Endothelial cell of umbilical vein (primary cell): ENCODE measurements around the gene PRDM8. TPM values are rescaled to one million over a fixed set of nuclear protein-coding genes. Genes with fewer than 3 reads are reported as not detected.

Experiments
- BruUV-seq: library from RNA; stranded (reverse); fragments of 400-500 nt; replicated peaks from 2 replicates; lab custom pipeline; 2021; lab: Mats Ljungman, UMichigan
- CTCF ChIA-PET: fragments of 300-600, 350-600 bp; sonication (Branson Sonifier 250); formaldehyde crosslinking; loops from one replicate; lab custom pipeline; 2021; ENCODE audit warnings: antibody characterized with exemption, inconsistent platforms; lab: Charles Lee
- POLR2A ChIA-PET: fragments of 300-600, 350-600 bp; sonication (Branson Sonifier 250); formaldehyde crosslinking; loops from one replicate; lab custom pipeline; 2021; ENCODE audit warnings: antibody characterized with exemption, inconsistent platforms; lab: Charles Lee
- DNase-seq: peaks from one replicate; pipeline ENCODE4 v3.0.0-alpha.2; 2011; ENCODE audit warnings: low read depth, low spot score
- FAIRE-seq: peaks from 2 replicates; lab custom pipeline; 2011; peaks lifted over from hg19 to GRCh38; lab: Jason Lieb, UNC
- H2AFZ ChIP-seq: 2 replicates; pipeline ENCODE4 v1.6.0; 2012; ENCODE audit warnings: low read depth, low read length, control low read depth, inconsistent platforms
- H3K27ac ChIP-seq: 2 replicates; pipeline ENCODE4 v1.5.1; 2011; ENCODE audit warnings: low read depth, mild to moderate bottlenecking, control low read depth, low read length, moderate library complexity; ENCODE audit not compliant: insufficient read depth
- H3K27me3 ChIP-seq, 2 experiments: 2 replicates each; pipeline versions ENCODE4 v1.6.0 to v1.6.1; 2011; ENCODE audit warnings: low read length in 2 of 2, mixed read lengths in 1 of 2; ENCODE audit not compliant: control insufficient read depth in 2 of 2, insufficient read depth in 2 of 2
- H3K36me3 ChIP-seq, 2 experiments: 2 replicates in 1 of 2; 3 replicates in 1 of 2; pipeline ENCODE4 v1.5.1; 2011; ENCODE audit warnings: low read length in 2 of 2, mild to moderate bottlenecking in 1 of 2, moderate library complexity in 1 of 2; ENCODE audit not compliant: control insufficient read depth in 2 of 2, insufficient read depth in 2 of 2; ENCODE audit errors: extremely low read depth in 1 of 2
- H3K4me1 ChIP-seq: 3 replicates; pipeline ENCODE4 v1.5.1; 2011; ENCODE audit warnings: mild to moderate bottlenecking, low read length; ENCODE audit not compliant: control insufficient read depth, insufficient read depth; ENCODE audit errors: extremely low read depth
- H3K4me2 ChIP-seq: 2 replicates; pipeline ENCODE4 v1.6.1; 2011; ENCODE audit warnings: low read length, control low read depth, mixed read lengths; ENCODE audit not compliant: insufficient read depth
- H3K4me3 ChIP-seq, 3 experiments: fragments of 200-600 bp in 1 of 3; sonication (generic), shearing (Covaris generic) in 1 of 3; replicated peaks in 1 of 3; 2 replicates each; pipeline ENCODE4 v1.5.1; 2011 to 2016; ENCODE audit warnings: control low read depth in 3 of 3, low read length in 3 of 3, mild to moderate bottlenecking in 2 of 3, inconsistent platforms in 1 of 3, low read depth in 1 of 3, moderate library complexity in 1 of 3; ENCODE audit not compliant: insufficient read depth in 1 of 3
- H3K79me2 ChIP-seq: 2 replicates; pipeline ENCODE4 v1.6.0; 2012; ENCODE audit warnings: low read length, inconsistent platforms; ENCODE audit not compliant: control insufficient read depth, insufficient read depth
- H3K9ac ChIP-seq: replicated peaks from 2 replicates; pipeline ENCODE3; 2011; ENCODE audit warnings: low read length, control low read depth; ENCODE audit not compliant: insufficient read depth; ENCODE audit errors: extremely low read depth
- H3K9me1 ChIP-seq: replicated peaks from 3 replicates; pipeline ENCODE4 v1.6.0; 2011; ENCODE audit warnings: mild to moderate bottlenecking, low read length; ENCODE audit not compliant: control insufficient read depth, insufficient read depth; ENCODE audit errors: extremely low read depth
- H3K9me3 ChIP-seq: replicated peaks from 2 replicates; pipeline ENCODE4 v1.5.1; 2012; ENCODE audit warnings: low read length, inconsistent platforms; ENCODE audit not compliant: control insufficient read depth, insufficient read depth
- H4K20me1 ChIP-seq: replicated peaks from 2 replicates; pipeline ENCODE3; 2011; ENCODE audit warnings: mild to moderate bottlenecking, low read length; ENCODE audit not compliant: control insufficient read depth, insufficient read depth; ENCODE audit errors: extremely low read depth
- CTCF ChIP-seq, 2 donors: IDR thresholded peaks; 1 replicate in 1 of 2; 2 replicates in 1 of 2; pipeline ENCODE4 v1.5.1; 2011; ENCODE audit warnings: low read length in 2 of 2, mild to moderate bottlenecking in 2 of 2, moderate library complexity in 2 of 2, control low read depth in 1 of 2, inconsistent platforms in 1 of 2, low read depth in 1 of 2; ENCODE audit not compliant: insufficient read depth in 1 of 2; ENCODE audit errors: extremely low read depth in 1 of 2
- EZH2 ChIP-seq: IDR thresholded peaks from 2 replicates; pipeline ENCODE4 v1.6.1; 2012; ENCODE audit warnings: borderline replicate concordance, low read depth, mild to moderate bottlenecking, moderate library complexity, low read length, inconsistent platforms; ENCODE audit not compliant: severe bottlenecking
- GATA2 ChIP-seq: IDR thresholded peaks from 2 replicates; pipeline ENCODE4 v1.7.0; 2011; ENCODE audit warnings: low read depth, mild to moderate bottlenecking, moderate library complexity, mixed read lengths, low read length; ENCODE audit not compliant: insufficient read length, insufficient read depth
- JUN ChIP-seq: IDR thresholded peaks from 2 replicates; pipeline ENCODE4 v1.6.1; 2011; ENCODE audit warnings: borderline replicate concordance, low read depth; ENCODE audit not compliant: insufficient read length, insufficient read depth
- MAX ChIP-seq: IDR thresholded peaks from 2 replicates; pipeline ENCODE4 v1.6.1; 2011; ENCODE audit not compliant: insufficient read depth, insufficient read length
- MYC ChIP-seq: IDR thresholded peaks from one replicate; pipeline ENCODE4 v1.6.1; 2011; ENCODE audit warnings: mild to moderate bottlenecking, low read depth, low read length
- POLR2A ChIP-seq: IDR thresholded peaks from 2 replicates; pipeline ENCODE4 v1.6.1; 2012; ENCODE audit warnings: low read depth, mild to moderate bottlenecking, control low read depth, low read length
- POLR2AphosphoS5 ChIP-seq: IDR thresholded peaks from 2 replicates; pipeline ENCODE4 v1.6.1; 2012; ENCODE audit warnings: low read depth, mild to moderate bottlenecking, control low read depth, low read length, moderate library complexity; ENCODE audit not compliant: insufficient read depth
- dilution Hi-C: fragments of 300-500 bp; cut with MboI; formaldehyde crosslinking; loops from one replicate; pipeline ENCODE4 v1.15.0; 2019; ENCODE audit warnings: low sequenced_read_pairs; ENCODE audit not compliant: extremely low pct_ligation_motif_present
- intact Hi-C: fragments of 100-400 bp; cut with micrococcal nuclease; formaldehyde crosslinking; loops from one replicate; pipeline ENCODE4 v1.10.0; 2022
- polyA plus RNA-seq, 4 experiments: library from polyadenylated mRNA; depleted of rRNA in 3 of 4; stranded (reverse) in 3 of 4; unstranded in 1 of 4; fragments of >200 nt; gene quantifications; 2 replicates each; pipeline versions ENCODE4 v1.2.1 to v1.2.3, GENCODE V29; 2011 to 2012; ENCODE audit warnings: missing spikeins in 1 of 4
- total RNA-seq: library from RNA; stranded (reverse); gene quantifications from 2 replicates; pipeline ENCODE4 v1.2.3, GENCODE V29; 2021

The PRDM8 gene
- total and polyA plus RNA-seq, 2 donors (not counting 3 experiments of a cell fraction or from before 2014, with no cell fraction given): 0.28 to 0.82 TPM

DNA sequence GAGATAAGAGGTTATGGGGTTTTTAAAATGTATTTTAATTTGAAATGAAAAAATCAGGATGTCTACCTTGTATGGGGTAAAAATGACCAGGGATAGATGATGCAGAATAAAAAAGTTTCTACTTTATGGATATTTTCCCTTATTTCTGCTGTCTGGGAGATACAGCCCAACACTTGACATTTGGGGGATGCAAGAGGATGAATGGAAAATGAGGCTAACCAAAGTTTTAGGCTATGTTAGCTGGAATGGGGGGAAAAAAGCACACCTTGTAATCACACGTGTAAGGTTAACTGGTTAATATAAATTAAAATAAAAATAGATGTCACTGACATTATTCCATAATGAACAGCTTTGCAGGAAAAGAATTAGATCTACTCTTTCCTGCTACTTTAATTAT lies 1.1 kb downstream of the PRDM8 start:
- Histone ChIP-seq H3K9me1 (no peaks in the 10 kb centered on the region), H3K36me3 (no peaks in the 10 kb centered on the region), H3K9me3 (no peaks in the 10 kb centered on the region), H3K79me2 (no peaks in the 10 kb centered on the region), H4K20me1 (no peaks in the 10 kb centered on the region), H3K9ac (no peak overlapping the region), H3K4me2 (peak overlapping the region; percentile 25), H3K27ac (no peak overlapping the region), H2AFZ (no peak overlapping the region), H3K27me3 (peaks cover 66 to 83% of the 10 kb centered on the region in 2 experiments), H3K4me1 (peaks cover 19% of the 10 kb centered on the region), H3K4me3 (no peak overlapping the region)
- intact Hi-C loops (no loop called here), dilution Hi-C loops (no loop called here)
- POLR2A ChIA-PET: no interaction called here
- DNase-seq (no peak), FAIRE-seq (no peak)
- CTCF ChIA-PET: interaction anchor here (0.6 to 5.9 kb wide), 3 partner anchors 12 to 19 kb away, joined by 4 to 93 read pairs (median 4); no protein-coding TSS in a partner anchor
- no TSS peak for BruUV-seq
- no peak for TF ChIP-seq GATA2
- no peak for TF ChIP-seq EZH2
- no peak for TF ChIP-seq CTCF (IDR thresholded peaks at IDR 0.05; ENCODE audit: extremely low read depth in 1 of 2, insufficient read depth in 1 of 2, low read depth in 1 of 2, low read length in 2 of 2)
- TF ChIP-seq POLR2A: no peak
- TF ChIP-seq MAX: no peak

DNA sequence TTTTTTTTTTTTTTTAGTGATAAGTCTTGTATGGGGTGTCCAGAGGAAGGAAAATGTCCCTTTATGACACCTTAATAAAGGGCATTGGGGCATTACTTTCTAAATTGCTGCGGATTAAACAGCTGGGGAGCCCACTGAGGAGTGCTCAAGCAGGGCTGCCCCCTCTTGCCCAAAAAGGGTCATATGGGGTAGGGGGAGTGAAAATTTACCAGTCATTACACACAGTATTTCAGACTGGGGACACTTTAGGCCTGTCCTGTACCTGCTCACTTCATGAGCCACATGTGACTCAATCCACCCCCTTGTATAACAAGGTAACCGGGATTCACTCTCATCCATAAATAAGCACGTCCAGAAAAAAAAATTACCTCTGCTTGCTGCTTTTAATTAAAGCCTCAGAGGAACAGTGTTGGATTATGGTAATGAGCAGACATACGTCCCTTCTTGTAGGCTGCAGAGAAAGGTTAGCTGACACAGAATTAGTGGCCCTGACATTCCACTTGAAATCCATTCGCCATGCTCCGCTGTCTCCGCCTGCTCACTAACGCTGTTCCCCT lies 1.8 kb downstream of the PRDM8 start:
- TF ChIP-seq MAX (no peak), POLR2AphosphoS5 (no peak), CTCF (IDR thresholded peaks at IDR 0.05; ENCODE audit: extremely low read depth in 1 of 2, insufficient read depth in 1 of 2, low read depth in 1 of 2, low read length in 2 of 2) (no peak), EZH2 (peak; percentile 41), JUN (no peak), MYC (no peak)
- no TSS peak for BruUV-seq
- FAIRE-seq (no peak), DNase-seq (no peak)
- Histone ChIP-seq H4K20me1 (no peaks in the 10 kb centered on the region), H3K27ac (no peak overlapping the region), H3K27me3 (peaks cover 60 to 77% of the 10 kb centered on the region in 2 experiments), H3K4me3 (no peak overlapping the region), H3K9me1 (no peaks in the 10 kb centered on the region), H3K79me2 (no peaks in the 10 kb centered on the region), H3K4me1 (peaks cover 19% of the 10 kb centered on the region), H3K4me2 (no peak overlapping the region), H3K9me3 (no peaks in the 10 kb centered on the region), H3K9ac (no peak overlapping the region), H2AFZ (no peak overlapping the region), H3K36me3 (no peaks in the 10 kb centered on the region)
- ChIA-PET POLR2A (no interaction called here), CTCF (interaction anchor here (0.6 to 5.9 kb wide), 4 partner anchors 12 to 73 kb away, joined by 4 to 93 read pairs (median 4); no protein-coding TSS in a partner anchor)
- dilution Hi-C loops: no loop called here
- intact Hi-C loops: no loop called here
